Cortex of kidney (tissue), 1 donor: ENCODE measurements around the gene FAM3C.
"Not testable (repeated sequence)": the region's sequence is repeated elsewhere in the genome, so short reads cannot be mapped to it uniquely, and the experiment has no call there.

Experiments
- DNase-seq: peaks from one replicate; lab custom pipeline; 2025; lab: John Stamatoyannopoulos, UW

FAM3C gene

GRCh38 chr7:121395961-121396757 lies at the start of gene FAM3C:
FAM3C (minus strand) TSS chr7:121396308; CDS start chr7:121382969, 13,339 bp downstream.
- peak; percentile 70 for DNase-seq

- DNase-seq, result no peak
Observed at GRCh38 chr7:121442845-121443244, 46.7 kb upstream of the FAM3C start.

GRCh38 chr7:121440857-121441503 lies 44.9 kb upstream of the FAM3C start:
- DNase-seq, result no peak

- DNase-seq, result not testable (repeated sequence)
Observed at GRCh38 chr7:121438043-121438955, 42.2 kb upstream of the FAM3C start.

- no peak for DNase-seq
Observed at GRCh38 chr7:121437470-121437869, 41.4 kb upstream of the FAM3C start.

GRCh38 chr7:121436688-121437087 lies 40.6 kb upstream of the FAM3C start:
- DNase-seq, result no peak

- DNase-seq, result no peak
Observed at GRCh38 chr7:121436136-121436535, 40.0 kb upstream of the FAM3C start.

- no peak for DNase-seq
Observed at GRCh38 chr7:121433775-121434174, 37.7 kb upstream of the FAM3C start.

GRCh38 chr7:121432486-121432885 lies 36.4 kb upstream of the FAM3C start:
- not testable (repeated sequence) for DNase-seq

- DNase-seq, result no peak
Observed at GRCh38 chr7:121431996-121432395, 35.9 kb upstream of the FAM3C start.

- no peak for DNase-seq
Observed at GRCh38 chr7:121431389-121431995, 35.4 kb upstream of the FAM3C start.

- no peak for DNase-seq
Observed at GRCh38 chr7:121430558-121430957, 34.5 kb upstream of the FAM3C start.

- DNase-seq, result no peak
Observed at GRCh38 chr7:121429798-121430197, 33.7 kb upstream of the FAM3C start.

- DNase-seq, result no peak
Observed at GRCh38 chr7:121428855-121429489, 32.9 kb upstream of the FAM3C start.

- DNase-seq, result not testable (repeated sequence)
Observed at GRCh38 chr7:121421743-121422142, 25.6 kb upstream of the FAM3C start.

- DNase-seq, result no peak
Observed at GRCh38 chr7:121420976-121421375, 24.9 kb upstream of the FAM3C start.

GRCh38 chr7:121419201-121420148 lies 23.4 kb upstream of the FAM3C start:
- DNase-seq, result no peak

- no peak for DNase-seq
Observed at GRCh38 chr7:121416533-121416932, 20.4 kb upstream of the FAM3C start.

- no peak for DNase-seq
Observed at GRCh38 chr7:121414436-121414835, 18.3 kb upstream of the FAM3C start.

- no peak for DNase-seq
Observed at GRCh38 chr7:121411597-121411979, 15.5 kb upstream of the FAM3C start.
